Measurements from ENCODE around the gene CHRM1. TPM values are rescaled to one million over a fixed set of nuclear protein-coding genes. Genes with fewer than 3 reads are reported as not detected.
"Not testable (repeated sequence)": the region's sequence is repeated elsewhere in the genome, so short reads cannot be mapped to it uniquely, and the experiment has no call there.

CHRM1 gene
- total and polyA plus RNA-seq, 8 donors, result 0.12 to 19.4 (median 2.5) TPM; not detected in 2

GRCh38 chr11:62860835-62861563 lies 60.2 kb downstream of the CHRM1 start:
- no peak for DNase-seq
- H3K9me3 ChIP-seq, result no peaks in the 10 kb centered on the region
- H3K4me3 ChIP-seq, result no peak overlapping the region
- 52 to 62% (median 58%) methylated on average over 5 of the region's 5 CpGs for WGBS, 5 donors
- peaks cover 8 to 34% (median 22%) of the 10 kb centered on the region in 4 donors for H3K4me1 ChIP-seq
- intact Hi-C loops (cut with DNase I; ENCODE audit: low total_unique reads), result no loop called here
- TF ChIP-seq POLR2AphosphoS5 (IDR thresholded peaks at IDR 0.05) (no peak), POLR2A (IDR thresholded peaks at IDR 0.05) (no peak), CTCF (IDR thresholded peaks at IDR 0.05) (no peak), EP300 (IDR thresholded peaks at IDR 0.05) (no peak)
- H3K27ac ChIP-seq, result no peak overlapping the region
- no peaks in the 10 kb centered on the region for H3K27me3 ChIP-seq
- no peaks in the 10 kb centered on the region for H3K36me3 ChIP-seq

- not testable (repeated sequence) for H3K4me3 ChIP-seq, H3K9me3 ChIP-seq, H3K27me3 ChIP-seq, H3K36me3 ChIP-seq, DNase-seq, H3K27ac ChIP-seq
- intact Hi-C loops (cut with DNase I; ENCODE audit: low total_unique reads), result loop anchor here (10.0 kb wide), 1 partner anchor 64 kb away; the partner anchor contains the start of gene TMEM223
- WGBS, 5 donors, result 74 to 82% (median 77%) methylated on average over 8 of the region's 8 CpGs
- peaks cover 16 to 43% (median 29%) of the 10 kb centered on the region in 4 donors for H3K4me1 ChIP-seq
Measured at GRCh38 chr11:62859281-62859703, 61.9 kb downstream of the CHRM1 start.

Small RNA genes lying within 50 kb of the gene (small RNA-seq; reads per million reads assigned to genes)
- 0 reads per million in 4 donors for gene RN7SL259P

Other genes with a start within 250 kb of the CHRM1 start
- gene UQCC3, start 249.7 kb downstream of the CHRM1 start, total RNA-seq, result 10 to 100 TPM in 2 of 5 donors, 1 to 10 TPM in 3; 4.2 to 49.8 (median 8.1) TPM
- gene UQCC3, start 249.7 kb downstream of the CHRM1 start, polyA plus RNA-seq, result 10 to 100 TPM; 16.2 to 30.3 (median 20.9) TPM
- gene LBHD1, start 249.1 kb downstream of the CHRM1 start, total RNA-seq, result 10 to 100 TPM in 3 of 5 donors, 1 to 10 TPM in 1, under 1 TPM in 1; 0.45 to 56.6 (median 10.3) TPM
- 1 to 10 TPM; 4.9 to 6.8 (median 5.5) TPM for gene LBHD1, start 249.1 kb downstream of the CHRM1 start, polyA plus RNA-seq
- gene UBXN1, start 242.3 kb downstream of the CHRM1 start, total RNA-seq, result 100 to 1,000 TPM in 3 of 5 donors, 10 to 100 TPM in 2; 78.6 to 236 (median 151) TPM
- gene UBXN1, start 242.3 kb downstream of the CHRM1 start, polyA plus RNA-seq, result 100 to 1,000 TPM; 113 to 236 (median 194) TPM
- gene LRRN4CL, start 231.8 kb downstream of the CHRM1 start, total RNA-seq, result 10 to 100 TPM in 2 of 5 donors, 1 to 10 TPM in 3; 4.0 to 20.0 (median 8.2) TPM
- 1 to 10 TPM; 1.6 to 4.6 (median 1.8) TPM for gene LRRN4CL, start 231.8 kb downstream of the CHRM1 start, polyA plus RNA-seq
- 100 to 1,000 TPM in 3 of 5 donors, 10 to 100 TPM in 2; 29.9 to 144 (median 110) TPM for gene BSCL2, start 213.9 kb downstream of the CHRM1 start, total RNA-seq
- 10 to 100 TPM; 63.4 to 95.9 (median 92.6) TPM for gene BSCL2, start 213.9 kb downstream of the CHRM1 start, polyA plus RNA-seq
- not detected for gene GNG3, start 213.7 kb downstream of the CHRM1 start, total RNA-seq
- under 1 TPM in 1 of 3 donors, not detected in 2; 0.75 TPM for gene GNG3, start 213.7 kb downstream of the CHRM1 start, polyA plus RNA-seq
- 10 to 100 TPM; 10.3 to 73.5 (median 36.0) TPM for gene HNRNPUL2, start 193.9 kb downstream of the CHRM1 start, total RNA-seq
- gene HNRNPUL2, start 193.9 kb downstream of the CHRM1 start, polyA plus RNA-seq, result 10 to 100 TPM; 25.1 to 28.6 (median 27.3) TPM
- gene TTC9C, start 192.9 kb downstream of the CHRM1 start, total RNA-seq, result 10 to 100 TPM in 1 of 5 donors, 1 to 10 TPM in 3, under 1 TPM in 1; 0.89 to 26.6 (median 8.2) TPM
- 10 to 100 TPM; 16.6 to 33.6 (median 26.0) TPM for gene TTC9C, start 192.9 kb downstream of the CHRM1 start, polyA plus RNA-seq
- 10 to 100 TPM in 2 of 5 donors, 1 to 10 TPM in 2, not detected in 1; 4.2 to 16.5 (median 9.5) TPM for gene ZBTB3, start 167.2 kb downstream of the CHRM1 start, total RNA-seq
- gene ZBTB3, start 167.2 kb downstream of the CHRM1 start, polyA plus RNA-seq, result 1 to 10 TPM; 3.3 to 6.9 (median 3.4) TPM
- gene POLR2G, start 159.8 kb downstream of the CHRM1 start, total RNA-seq, result 10 to 100 TPM in 4 of 5 donors, 1 to 10 TPM in 1; 3.8 to 95.5 (median 23.9) TPM
- 100 to 1,000 TPM in 1 of 3 donors, 10 to 100 TPM in 2; 85.8 to 119 (median 88.7) TPM for gene POLR2G, start 159.8 kb downstream of the CHRM1 start, polyA plus RNA-seq
- gene TAF6L, start 150.0 kb downstream of the CHRM1 start, total RNA-seq, result 10 to 100 TPM in 4 of 5 donors, 1 to 10 TPM in 1; 4.6 to 35.0 (median 11.0) TPM
- 10 to 100 TPM in 2 of 3 donors, 1 to 10 TPM in 1; 7.5 to 19.7 (median 19.3) TPM for gene TAF6L, start 150.0 kb downstream of the CHRM1 start, polyA plus RNA-seq
- 100 to 1,000 TPM in 1 of 5 donors, 10 to 100 TPM in 3, not detected in 1; 26.1 to 135 (median 85.5) TPM for gene TMEM179B, start 134.0 kb downstream of the CHRM1 start, total RNA-seq
- 10 to 100 TPM; 28.3 to 68.6 (median 32.1) TPM for gene TMEM179B, start 134.0 kb downstream of the CHRM1 start, polyA plus RNA-seq
- gene TMEM223, start 129.4 kb downstream of the CHRM1 start, total RNA-seq, result 10 to 100 TPM in 2 of 5 donors, 1 to 10 TPM in 1, under 1 TPM in 1, not detected in 1; 0.89 to 14.9 (median 10.7) TPM
- 10 to 100 TPM; 10.2 to 28.2 (median 17.7) TPM for gene TMEM223, start 129.4 kb downstream of the CHRM1 start, polyA plus RNA-seq
- 10 to 100 TPM; 30.7 to 83.5 (median 56.5) TPM for gene NXF1, start 115.9 kb downstream of the CHRM1 start, total RNA-seq
- gene NXF1, start 115.9 kb downstream of the CHRM1 start, polyA plus RNA-seq, result 100 to 1,000 TPM in 1 of 3 donors, 10 to 100 TPM in 2; 23.5 to 138 (median 49.6) TPM
- 10 to 100 TPM in 4 of 5 donors, 1 to 10 TPM in 1; 8.2 to 48.1 (median 24.2) TPM for gene STX5, start 89.3 kb downstream of the CHRM1 start, total RNA-seq
- 10 to 100 TPM; 21.7 to 44.6 (median 29.3) TPM for gene STX5, start 89.3 kb downstream of the CHRM1 start, polyA plus RNA-seq
- gene TEX54, start 88.5 kb downstream of the CHRM1 start, total RNA-seq, result not detected
- gene TEX54, start 88.5 kb downstream of the CHRM1 start, polyA plus RNA-seq, result not detected
- gene WDR74, start 81.8 kb downstream of the CHRM1 start, total RNA-seq, result 10 to 100 TPM; 27.7 to 57.6 (median 41.2) TPM
- 10 to 100 TPM; 47.2 to 67.9 (median 48.8) TPM for gene WDR74, start 81.8 kb downstream of the CHRM1 start, polyA plus RNA-seq
- gene SLC3A2, start 40.5 kb downstream of the CHRM1 start, total RNA-seq, result 100 to 1,000 TPM in 4 of 5 donors, 10 to 100 TPM in 1; 70.7 to 255 (median 141) TPM
- gene SLC3A2, start 40.5 kb downstream of the CHRM1 start, polyA plus RNA-seq, result 100 to 1,000 TPM in 1 of 3 donors, 10 to 100 TPM in 2; 36.0 to 176 (median 51.6) TPM
- gene SLC22A6, start 63.6 kb upstream of the CHRM1 start, total RNA-seq, result not detected
- not detected for gene SLC22A6, start 63.6 kb upstream of the CHRM1 start, polyA plus RNA-seq
- gene SLC22A8, start 94.5 kb upstream of the CHRM1 start, total RNA-seq, result not detected
- not detected for gene SLC22A8, start 94.5 kb upstream of the CHRM1 start, polyA plus RNA-seq
- not detected for gene SLC22A24, start 222.9 kb upstream of the CHRM1 start, total RNA-seq
- gene SLC22A24, start 222.9 kb upstream of the CHRM1 start, polyA plus RNA-seq, result not detected

All from stomach (tissue), 9 donors.